HG03139 (cell line): ENCODE measurements around the gene AKAP6.

Source experiments
- ATAC-seq: cut with Tn5 transposase; IDR thresholded peaks from one replicate; pipeline ENCODE4 v1.9.1; 2021; ENCODE audit not compliant: unreplicated experiment

AKAP6 gene

GRCh38 chr14:32800320-32800719 is 471.2 kb downstream of the AKAP6 start:
- ATAC-seq = no peak

DNA sequence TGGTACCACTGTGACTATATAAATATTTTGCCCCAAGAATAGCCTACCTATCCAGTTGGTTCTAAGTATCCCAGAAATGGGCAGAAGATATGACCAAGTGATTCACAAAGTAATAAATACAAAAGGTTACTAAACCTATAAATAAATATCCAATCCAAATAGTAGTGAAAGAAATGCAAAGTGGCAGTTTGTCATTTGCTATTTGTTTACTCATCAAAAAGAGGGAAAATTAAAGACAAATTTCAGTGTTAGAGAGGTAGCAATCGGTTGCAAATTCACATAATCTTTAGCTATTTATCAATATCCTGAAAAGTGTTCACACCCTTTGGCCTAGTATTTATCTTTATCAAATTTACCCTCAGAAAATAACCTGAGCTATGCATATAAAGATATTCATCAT is 473.2 kb downstream of the AKAP6 start:
- ATAC-seq = no peak

GRCh38 chr14:32805979-32806378 is 476.9 kb downstream of the AKAP6 start:
- ATAC-seq = no peak

GRCh38 chr14:32808644-32809043 is 479.5 kb downstream of the AKAP6 start:
- ATAC-seq = no peak

- no peak for ATAC-seq
Measured at GRCh38 chr14:32809255-32809654, 480.2 kb downstream of the AKAP6 start.

- no peak for ATAC-seq
Measured at GRCh38 chr14:32813401-32813800, 484.3 kb downstream of the AKAP6 start.

DNA sequence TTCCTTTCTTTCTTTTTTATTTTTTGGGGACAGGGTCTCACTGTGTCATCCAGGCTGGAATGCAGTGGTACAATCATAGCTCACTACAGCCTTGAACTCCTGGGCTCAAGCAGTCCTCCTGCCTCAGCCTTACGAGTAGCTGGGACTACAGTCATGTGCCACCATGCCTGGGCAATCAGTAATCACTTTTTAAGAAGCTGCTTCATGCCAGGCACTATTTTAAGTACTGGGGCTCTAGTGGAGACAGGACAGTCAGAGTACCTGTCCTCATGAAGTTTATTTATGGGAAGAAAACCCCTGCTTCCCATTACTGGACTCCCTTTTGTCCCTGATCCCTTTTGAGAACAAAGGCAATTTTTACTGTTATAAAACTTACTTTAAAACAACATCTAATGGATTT is 485.6 kb downstream of the AKAP6 start:
- ATAC-seq = no peak

DNA sequence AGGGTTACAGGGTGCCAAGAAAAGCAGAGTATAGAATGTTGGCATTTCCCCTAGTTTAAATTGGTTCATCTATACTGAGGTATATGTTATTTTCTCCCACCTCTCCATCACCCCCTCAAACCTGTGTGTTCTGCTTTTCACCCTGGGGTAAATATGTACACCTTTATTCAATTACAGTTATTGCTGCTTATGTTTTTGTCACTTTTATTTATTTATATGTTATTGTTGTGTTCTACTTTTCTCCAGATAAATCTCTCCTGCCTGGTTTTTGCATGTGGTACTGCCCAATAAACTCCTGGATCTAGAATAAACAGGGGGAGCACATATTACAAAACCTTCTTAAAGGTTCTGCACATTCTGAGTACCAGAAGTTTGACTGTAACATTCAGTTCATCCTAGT is 487.5 kb downstream of the AKAP6 start:
- ATAC-seq = no peak

DNA sequence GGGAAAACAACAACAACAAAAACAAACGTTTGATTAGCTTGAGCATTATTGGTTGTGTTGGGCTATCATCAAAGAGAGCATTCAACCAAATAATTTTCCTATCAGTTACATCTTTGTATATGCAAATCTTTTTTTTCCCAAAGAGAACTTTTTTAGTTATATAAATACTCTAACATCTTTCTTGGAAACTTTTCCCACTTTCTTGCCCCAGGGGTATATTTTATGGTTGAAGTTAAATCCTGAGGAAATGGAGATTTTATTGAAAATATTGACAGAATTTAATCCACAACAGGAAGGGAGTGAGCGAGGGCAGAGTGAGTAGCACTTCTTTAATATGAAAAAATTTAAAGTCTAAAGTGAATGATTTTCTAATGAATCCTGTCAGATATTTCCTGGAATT is 488.7 kb downstream of the AKAP6 start:
- ATAC-seq = no peak

GRCh38 chr14:32818581-32818980 is 489.5 kb downstream of the AKAP6 start:
- ATAC-seq = no peak

DNA sequence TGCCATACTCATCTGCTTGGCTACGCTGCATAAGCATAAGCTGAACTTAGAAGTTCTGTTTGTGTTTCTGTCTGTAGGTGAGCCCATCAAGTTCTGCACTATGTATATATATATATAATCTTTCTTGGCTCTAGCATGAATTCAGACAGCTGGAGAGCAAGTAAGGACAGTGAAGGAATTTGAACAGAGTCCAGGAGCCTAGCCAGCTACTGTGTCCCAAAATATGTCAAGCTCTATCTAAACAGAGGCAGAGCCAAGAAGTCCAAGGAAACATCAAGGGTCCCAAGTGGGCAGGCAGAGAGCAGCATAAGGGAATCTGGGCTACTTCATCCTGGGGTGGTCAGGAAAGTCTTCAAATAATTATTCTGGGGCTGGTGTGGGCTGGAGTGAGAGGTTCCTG is 491.1 kb downstream of the AKAP6 start:
- no peak for ATAC-seq

DNA sequence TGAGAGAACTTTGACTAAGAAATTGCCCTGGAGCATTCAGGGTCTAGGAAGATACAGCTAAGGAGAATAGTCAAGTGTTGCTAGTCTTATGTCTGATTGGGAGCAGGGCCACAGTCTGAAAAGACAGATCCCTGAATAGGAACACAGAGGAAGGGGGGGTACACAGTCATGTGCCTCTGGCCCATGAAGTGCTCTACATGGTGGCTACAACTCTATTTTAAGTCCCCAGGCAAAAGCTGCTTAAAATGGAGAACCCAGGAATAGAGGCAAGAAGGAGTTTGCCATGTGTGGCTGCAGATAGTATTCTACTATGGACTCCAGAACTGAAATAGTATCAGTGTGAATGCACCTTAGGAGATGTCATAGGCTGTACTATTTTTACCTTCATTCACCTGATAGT is 491.6 kb downstream of the AKAP6 start:
- ATAC-seq = no peak

DNA sequence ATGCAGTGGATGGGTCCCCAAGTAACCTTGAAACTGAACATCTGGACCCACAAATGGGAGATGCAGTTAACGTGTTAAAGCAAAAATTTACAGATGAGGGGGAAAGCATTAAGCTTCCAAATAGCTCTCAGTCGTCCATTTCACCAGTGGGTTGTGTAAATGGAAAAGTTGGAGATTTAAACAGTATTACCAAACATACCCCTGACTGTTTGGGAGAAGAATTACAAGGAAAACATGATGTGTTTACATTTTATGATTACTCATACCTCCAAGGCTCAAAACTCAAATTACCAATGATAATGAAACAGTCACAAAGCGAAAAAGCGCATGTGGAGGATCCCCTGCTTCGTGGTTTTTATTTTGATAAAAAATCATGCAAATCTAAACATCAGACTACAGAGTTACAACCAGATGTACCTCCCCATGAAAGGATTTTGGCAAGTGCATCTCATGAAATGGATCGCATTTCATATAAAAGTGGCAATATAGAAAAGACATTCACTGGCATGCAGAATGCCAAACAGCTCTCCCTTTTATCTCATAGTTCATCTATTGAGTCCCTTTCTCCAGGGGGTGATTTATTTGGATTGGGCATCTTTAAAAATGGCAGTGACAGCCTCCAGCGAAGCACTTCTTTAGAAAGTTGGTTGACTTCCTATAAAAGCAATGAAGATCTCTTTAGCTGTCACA is 493.0 kb downstream of the AKAP6 start:
- no peak for ATAC-seq

- ATAC-seq = no peak
Measured at GRCh38 chr14:32823706-32824105, 494.6 kb downstream of the AKAP6 start.

DNA sequence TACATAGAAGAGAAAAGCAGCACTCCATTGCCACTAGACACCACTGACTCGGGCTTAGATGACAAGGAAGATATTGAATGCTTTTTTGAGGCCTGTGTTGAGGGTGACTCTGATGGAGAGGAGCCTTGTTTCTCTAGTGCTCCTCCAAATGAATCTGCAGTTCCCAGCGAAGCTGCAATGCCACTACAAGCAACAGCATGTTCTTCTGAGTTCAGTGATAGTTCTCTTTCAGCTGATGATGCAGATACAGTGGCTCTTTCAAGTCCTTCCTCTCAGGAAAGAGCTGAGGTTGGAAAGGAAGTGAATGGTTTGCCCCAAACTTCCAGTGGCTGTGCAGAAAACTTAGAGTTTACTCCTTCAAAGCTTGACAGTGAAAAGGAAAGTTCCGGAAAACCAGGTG is 495.1 kb downstream of the AKAP6 start:
- ATAC-seq = no peak

DNA sequence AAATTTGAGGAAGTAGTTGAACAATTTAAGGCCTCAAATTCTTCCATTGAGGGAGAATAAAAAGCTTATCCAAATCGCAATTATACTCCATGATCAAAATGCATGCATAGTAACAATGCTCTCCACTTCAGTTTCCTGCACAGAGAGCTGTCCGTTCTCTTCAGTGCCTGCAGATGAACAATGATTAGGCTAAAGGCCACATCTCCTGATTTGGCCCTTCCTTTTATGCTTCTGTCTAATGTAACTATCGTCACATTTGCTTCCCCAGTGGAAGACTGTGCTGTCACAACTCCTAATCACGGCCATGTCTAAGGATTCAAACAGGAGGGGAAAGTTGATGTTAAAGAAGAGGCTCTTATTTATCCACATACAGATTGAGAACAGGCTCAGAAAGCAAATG is 496.0 kb downstream of the AKAP6 start:
- ATAC-seq = no peak

- ATAC-seq = no peak
Measured at GRCh38 chr14:32826404-32827082, 497.4 kb downstream of the AKAP6 start.

DNA sequence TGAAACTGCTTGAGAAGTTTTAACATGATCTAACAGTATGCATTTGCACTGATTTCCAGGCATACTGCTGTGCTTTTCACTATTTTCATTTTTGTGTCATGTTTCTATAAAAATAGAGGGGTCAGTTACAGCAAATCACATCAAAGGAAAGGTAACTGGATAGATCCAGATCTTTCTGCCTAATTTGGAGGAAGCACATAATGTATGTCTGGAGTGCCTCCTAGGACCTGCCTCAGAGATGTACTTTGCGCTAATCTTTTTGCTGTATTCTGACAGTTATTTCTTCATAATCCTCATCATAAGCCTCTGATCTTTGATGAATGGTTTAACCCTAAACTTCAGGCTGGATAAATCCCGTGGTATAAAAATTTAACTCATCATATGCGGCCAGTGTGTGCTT is 498.4 kb downstream of the AKAP6 start:
- no peak for ATAC-seq

- ATAC-seq = no peak
Measured at GRCh38 chr14:32835924-32836323, 506.8 kb downstream of the AKAP6 start.

GRCh38 chr14:32841698-32842097 is 512.6 kb downstream of the AKAP6 start:
- no peak for ATAC-seq

GRCh38 chr14:32846821-32847365 is 517.8 kb downstream of the AKAP6 start:
- no peak for ATAC-seq

DNA sequence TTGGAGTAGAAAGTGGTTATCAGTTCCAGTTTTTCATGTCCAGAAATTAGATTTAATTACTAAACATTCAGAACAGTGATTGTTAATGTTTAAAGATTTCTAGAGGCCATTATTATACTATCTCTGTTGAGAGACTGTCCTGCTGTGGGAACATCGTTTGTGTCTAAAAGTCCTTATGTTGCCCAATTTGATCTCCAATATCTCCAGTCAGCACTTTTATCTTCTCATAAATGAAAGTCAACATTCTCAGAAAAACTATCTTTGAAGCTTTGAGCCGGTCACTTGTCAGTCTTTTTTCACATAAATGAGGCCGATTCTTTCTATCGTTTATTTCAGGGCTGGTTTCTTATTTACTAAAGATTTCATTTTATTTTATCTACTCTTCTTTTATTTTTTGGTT is 518.8 kb downstream of the AKAP6 start:
- ATAC-seq = no peak
